SK-N-SH (cell line): Measurements from ENCODE around the gene CCL26. TPM values are rescaled to one million over a fixed set of nuclear protein-coding genes. Genes with fewer than 3 reads are reported as not detected.

Experiments used
- CTCF ChIA-PET: fragments of 300-600, 350-600 bp; formaldehyde crosslinking; extraction: SDS; loops from one replicate; lab custom pipeline; 2021; lab: Yijun Ruan, JAX
- POLR2A ChIA-PET: fragments of 350-600 bp; sonication (Branson Sonifier 250); formaldehyde crosslinking; extraction: SDS; loops from one replicate; lab custom pipeline; 2020; ENCODE audit warnings: antibody characterized with exemption, inconsistent platforms; lab: Yijun Ruan, JAX
- DNase-seq: peaks from one replicate; pipeline ENCODE4 v3.0.0; 2012
- H2AFZ ChIP-seq: fragments of 200-600 bp; sonication (generic); 2 replicates; pipeline ENCODE4 v1.8.1; 2016; ENCODE audit warnings: antibody characterized with exemption, mild to moderate bottlenecking, low read depth
- H3F3A ChIP-seq: fragments of 200-600 bp; sonication (generic); replicated peaks from 2 replicates; pipeline ENCODE3; 2016; ENCODE audit warnings: antibody characterized with exemption, mild to moderate bottlenecking; ENCODE audit not compliant: insufficient read depth
- H3K27ac ChIP-seq, 2 experiments: fragments of 200-500 bp in 1 of 2; fragments of 200-600 bp in 1 of 2; sonication (Bioruptor generic) in 1 of 2; sonication (generic), shearing (Covaris generic) in 1 of 2; 2 replicates each; pipeline versions ENCODE4 v1.5.1 to v1.6.1; 2014 to 2016; ENCODE audit warnings: low read depth in 2 of 2, inconsistent platforms in 1 of 2, low read length in 1 of 2, mild to moderate bottlenecking in 1 of 2, mixed read lengths in 1 of 2
- H3K27me3 ChIP-seq: fragments of 200-600 bp; sonication (generic), shearing (Covaris generic); 2 replicates; pipeline ENCODE4 v1.6.1; 2016; ENCODE audit warnings: mixed run types; ENCODE audit not compliant: insufficient read depth
- H3K36me3 ChIP-seq, 2 experiments: fragments of 200-500 bp in 1 of 2; fragments of 200-600 bp in 1 of 2; sonication (Bioruptor generic) in 1 of 2; sonication (generic) in 1 of 2; replicated peaks in 1 of 2; 2 replicates each; pipeline versions ENCODE3 to v1.5.1; 2014 to 2016; ENCODE audit warnings: low read length in 1 of 2, mild to moderate bottlenecking in 1 of 2; ENCODE audit not compliant: insufficient read depth in 2 of 2, control insufficient read depth in 1 of 2
- H3K4me1 ChIP-seq, 2 experiments: fragments of 200-500 bp in 1 of 2; fragments of 200-600 bp in 1 of 2; sonication (Bioruptor generic) in 1 of 2; sonication (generic), shearing (Covaris generic) in 1 of 2; 2 replicates each; pipeline versions ENCODE4 v1.5.1 to v1.6.1; 2014 to 2016; ENCODE audit warnings: low read depth in 1 of 2, low read length in 1 of 2, mixed run types in 1 of 2; ENCODE audit not compliant: insufficient read depth in 2 of 2, control insufficient read depth in 1 of 2
- H3K4me2 ChIP-seq: fragments of 200-600 bp; sonication (generic), shearing (Covaris generic); 2 replicates; pipeline ENCODE4 v1.6.1; 2017; ENCODE audit warnings: mixed run types
- H3K4me3 ChIP-seq, 2 experiments: fragments of 200-500 bp in 1 of 2; fragments of 200-600 bp in 1 of 2; sonication (Bioruptor generic) in 1 of 2; sonication (generic), shearing (Covaris generic) in 1 of 2; 2 replicates each; pipeline versions ENCODE4 v1.5.1 to v1.8.1; 2014 to 2016; ENCODE audit warnings: low read depth in 2 of 2, inconsistent platforms in 1 of 2, low read length in 1 of 2, mild to moderate bottlenecking in 1 of 2, mixed read lengths in 1 of 2, moderate library complexity in 1 of 2
- H3K79me2 ChIP-seq: fragments of 200-600 bp; sonication (generic); 2 replicates; pipeline ENCODE4 v1.8.1; 2017; ENCODE audit warnings: mild to moderate bottlenecking; ENCODE audit not compliant: insufficient read depth
- H3K9ac ChIP-seq: fragments of 200-600 bp; sonication (generic); 2 replicates; pipeline ENCODE4 v1.6.1; 2017; ENCODE audit warnings: mixed run types
- H3K9me2 ChIP-seq: fragments of 200-600 bp; sonication (generic); 2 replicates; pipeline ENCODE4 v1.6.1; 2017; ENCODE audit warnings: mixed run types
- H3K9me3 ChIP-seq: fragments of 200-600 bp; sonication (generic); 2 replicates; pipeline ENCODE4 v1.6.1; 2017; ENCODE audit warnings: mixed run types, mild to moderate bottlenecking, moderate library complexity
- H4K20me1 ChIP-seq: fragments of 200-600 bp; sonication (generic); 2 replicates; pipeline ENCODE4 v1.6.1; 2017; ENCODE audit warnings: mild to moderate bottlenecking, mixed run types; ENCODE audit not compliant: insufficient read depth
- CHD2 ChIP-seq: fragments of 150-350 bp; IDR thresholded peaks from 2 replicates; pipeline ENCODE4 v1.6.1; 2018; ENCODE audit warnings: low read length; ENCODE audit not compliant: partially characterized antibody
- FOSL2 ChIP-seq: IDR thresholded peaks from 2 replicates; pipeline ENCODE4 v1.4.0; 2012; ENCODE audit warnings: low read depth, mild to moderate bottlenecking, moderate library complexity, borderline replicate concordance
- FOXJ3 ChIP-seq: sonication (generic); formaldehyde crosslinking; IDR thresholded peaks from 2 replicates; pipeline ENCODE4 v1.5.1; 2020; ENCODE audit warnings: mild to moderate bottlenecking, missing genetic modification reagents
- FOXM1 ChIP-seq: IDR thresholded peaks from 2 replicates; pipeline ENCODE4 v1.4.0; 2012; ENCODE audit warnings: low read depth, mild to moderate bottlenecking
- GABPA ChIP-seq: IDR thresholded peaks from 2 replicates; pipeline ENCODE4 v1.4.0; 2012; ENCODE audit warnings: low read depth, mild to moderate bottlenecking
- GATA2 ChIP-seq: sonication (generic); formaldehyde crosslinking; IDR thresholded peaks from 2 replicates; pipeline ENCODE4 v1.5.0; 2020; ENCODE audit warnings: mild to moderate bottlenecking, missing genetic modification reagents
- MAX ChIP-seq: IDR thresholded peaks from 2 replicates; pipeline ENCODE4 v1.4.0; 2012; ENCODE audit warnings: low read depth
- MEF2A ChIP-seq: IDR thresholded peaks from 2 replicates; pipeline ENCODE4 v1.4.0; 2012; ENCODE audit warnings: low read depth, borderline replicate concordance
- MXI1 ChIP-seq: IDR thresholded peaks from 2 replicates; pipeline ENCODE4 v1.6.1; 2012; ENCODE audit warnings: mild to moderate bottlenecking, low read depth, low read length, improper control_type of control experiment
- NFIC ChIP-seq: IDR thresholded peaks from 2 replicates; pipeline ENCODE4 v1.4.0; 2012; ENCODE audit warnings: borderline replicate concordance
- NRF1 ChIP-seq: IDR thresholded peaks from 2 replicates; pipeline ENCODE4 v1.6.1; 2012; ENCODE audit warnings: low read depth, mild to moderate bottlenecking, low read length
- PBX3 ChIP-seq: IDR thresholded peaks from 2 replicates; pipeline ENCODE4; 2012
- RAD21 ChIP-seq: IDR thresholded peaks from 2 replicates; pipeline ENCODE4 v1.6.1; 2012; ENCODE audit warnings: mild to moderate bottlenecking, low read length
- RCOR1 ChIP-seq: fragments of 150-350 bp; IDR thresholded peaks from 2 replicates; pipeline ENCODE4 v1.6.1; 2017; ENCODE audit warnings: antibody characterized with exemption, low read length
- RFX5 ChIP-seq: IDR thresholded peaks from 2 replicates; pipeline ENCODE4 v1.6.1; 2012; ENCODE audit warnings: mild to moderate bottlenecking, improper control_type of control experiment, low read length
- SIN3A ChIP-seq: IDR thresholded peaks from 2 replicates; pipeline ENCODE4 v1.6.1; 2012; ENCODE audit warnings: low read depth, mild to moderate bottlenecking, low read length, moderate library complexity, borderline replicate concordance
- TAF1 ChIP-seq: IDR thresholded peaks from 2 replicates; pipeline ENCODE4 v1.6.1; 2012; ENCODE audit warnings: low read depth, mild to moderate bottlenecking, low read length, moderate library complexity, borderline replicate concordance
- TCF12 ChIP-seq: IDR thresholded peaks from 2 replicates; pipeline ENCODE4 v1.4.0; 2012
- TEAD4 ChIP-seq: IDR thresholded peaks from 2 replicates; pipeline ENCODE4 v1.4.0; 2012; ENCODE audit warnings: mild to moderate bottlenecking, borderline replicate concordance; ENCODE audit not compliant: insufficient read depth
- YY1 ChIP-seq: IDR thresholded peaks from 2 replicates; pipeline ENCODE4 v1.4.0; 2012; ENCODE audit warnings: low read depth, mild to moderate bottlenecking
- ZBTB33 ChIP-seq: IDR thresholded peaks from 2 replicates; pipeline ENCODE4 v1.4.0; 2012; ENCODE audit warnings: low read depth, borderline replicate concordance
- WGBS: methylation state at CpG from one replicate; pipeline ENCODE4 v1.1.6; 2017; ENCODE audit warnings: low lambda C conversion rate; 5-methylcytosine and 5-hydroxymethylcytosine counted together
- polyA plus RNA-seq, 3 experiments: library from polyadenylated mRNA; depleted of rRNA; stranded (reverse); fragments of >200 nt; gene quantifications; 2 replicates each; pipeline ENCODE4 v1.2.3, GENCODE V29; 2012
- TF ChIP-seq, protein P1 (sequence below): IDR thresholded peaks from 2 replicates; pipeline ENCODE4 v1.6.1; 2012; ENCODE audit warnings: mild to moderate bottlenecking, low read depth, low read length, moderate library complexity

The CCL26 gene
- polyA plus RNA-seq, 1 of the 3 experiments (the other 2 are of a cell fraction): not detected

DNA sequence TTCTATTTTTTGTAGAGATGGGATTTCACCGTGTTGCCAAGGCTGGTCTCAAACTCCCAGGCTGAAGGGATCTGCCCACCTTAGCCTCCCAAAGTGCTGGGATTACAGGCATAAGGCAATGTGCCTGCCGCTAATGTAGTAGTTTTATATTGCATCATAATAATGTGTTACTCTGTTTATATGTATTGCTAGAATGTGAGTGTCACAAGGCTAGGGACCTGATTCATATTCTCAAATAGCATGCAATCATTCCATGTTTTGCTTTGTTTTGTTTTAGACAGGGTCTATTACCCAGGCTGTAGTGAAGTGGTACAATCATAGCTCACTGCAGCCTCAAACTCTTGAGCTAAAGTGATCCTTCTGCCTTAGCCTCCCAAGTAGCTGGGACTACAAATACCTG, 13.5 kb downstream of the CCL26 start:
- Histone ChIP-seq H3K4me1 (no peaks in the 10 kb centered on the region), H3K36me3 (no peaks in the 10 kb centered on the region), H3K9ac (no peak overlapping the region), H4K20me1 (no peaks in the 10 kb centered on the region), H3F3A (no peaks in the 10 kb centered on the region), H2AFZ (no peak overlapping the region), H3K27ac (no peak overlapping the region), H3K79me2 (no peaks in the 10 kb centered on the region), H3K9me3 (no peaks in the 10 kb centered on the region), H3K27me3 (no peaks in the 10 kb centered on the region), H3K4me2 (no peak overlapping the region), H3K4me3 (no peak overlapping the region), H3K9me2 (no peaks in the 10 kb centered on the region)
- CTCF ChIA-PET: interaction anchor here (1.2 kb wide), 1 partner anchor 25 kb away, joined by 4 read pairs; no protein-coding TSS in a partner anchor
- POLR2A ChIA-PET: no interaction called here
- 49% methylated on average over 2 of the region's 2 CpGs for WGBS
- DNase-seq: no peak
- TF ChIP-seq SIN3A (no peak), MAX (no peak), NFIC (no peak), FOXM1 (no peak), RCOR1 (no peak), TEAD4 (no peak), YY1 (no peak), MEF2A (no peak), RAD21 (no peak), TCF12 (no peak), GABPA (no peak)

- H3K4me3 ChIP-seq: no peak overlapping the region
- H4K20me1 ChIP-seq: no peaks in the 10 kb centered on the region
- no peak for DNase-seq
- no peak overlapping the region for H3K9ac ChIP-seq
- ChIA-PET CTCF (interaction anchor here (1.0 to 1.2 kb wide), 3 partner anchors 19 to 263 kb away, joined by 3 to 4 read pairs (median 4); no protein-coding TSS in a partner anchor), POLR2A (no interaction called here)
- H3F3A ChIP-seq: no peaks in the 10 kb centered on the region
- no peaks in the 10 kb centered on the region for H3K79me2 ChIP-seq
- no peaks in the 10 kb centered on the region for H3K27me3 ChIP-seq
- 87% methylated on average over 7 of the region's 7 CpGs for WGBS
- H3K9me2 ChIP-seq: no peaks in the 10 kb centered on the region
- no peaks in the 10 kb centered on the region for H3K36me3 ChIP-seq
- H2AFZ ChIP-seq: no peak overlapping the region
- H3K4me2 ChIP-seq: no peak overlapping the region
- TF ChIP-seq RCOR1 (no peak), CHD2 (no peak), MAX (no peak), MXI1 (no peak), FOSL2 (no peak), FOXJ3 (CRISPR knock-in tag) (no peak), MEF2A (no peak), RAD21 (no peak), GATA2 (no peak), FOXM1 (no peak), SIN3A (no peak), RFX5 (no peak), TAF1 (no peak), PBX3 (no peak), ZBTB33 (no peak), NRF1 (no peak)
- TF ChIP-seq, protein P1, sequence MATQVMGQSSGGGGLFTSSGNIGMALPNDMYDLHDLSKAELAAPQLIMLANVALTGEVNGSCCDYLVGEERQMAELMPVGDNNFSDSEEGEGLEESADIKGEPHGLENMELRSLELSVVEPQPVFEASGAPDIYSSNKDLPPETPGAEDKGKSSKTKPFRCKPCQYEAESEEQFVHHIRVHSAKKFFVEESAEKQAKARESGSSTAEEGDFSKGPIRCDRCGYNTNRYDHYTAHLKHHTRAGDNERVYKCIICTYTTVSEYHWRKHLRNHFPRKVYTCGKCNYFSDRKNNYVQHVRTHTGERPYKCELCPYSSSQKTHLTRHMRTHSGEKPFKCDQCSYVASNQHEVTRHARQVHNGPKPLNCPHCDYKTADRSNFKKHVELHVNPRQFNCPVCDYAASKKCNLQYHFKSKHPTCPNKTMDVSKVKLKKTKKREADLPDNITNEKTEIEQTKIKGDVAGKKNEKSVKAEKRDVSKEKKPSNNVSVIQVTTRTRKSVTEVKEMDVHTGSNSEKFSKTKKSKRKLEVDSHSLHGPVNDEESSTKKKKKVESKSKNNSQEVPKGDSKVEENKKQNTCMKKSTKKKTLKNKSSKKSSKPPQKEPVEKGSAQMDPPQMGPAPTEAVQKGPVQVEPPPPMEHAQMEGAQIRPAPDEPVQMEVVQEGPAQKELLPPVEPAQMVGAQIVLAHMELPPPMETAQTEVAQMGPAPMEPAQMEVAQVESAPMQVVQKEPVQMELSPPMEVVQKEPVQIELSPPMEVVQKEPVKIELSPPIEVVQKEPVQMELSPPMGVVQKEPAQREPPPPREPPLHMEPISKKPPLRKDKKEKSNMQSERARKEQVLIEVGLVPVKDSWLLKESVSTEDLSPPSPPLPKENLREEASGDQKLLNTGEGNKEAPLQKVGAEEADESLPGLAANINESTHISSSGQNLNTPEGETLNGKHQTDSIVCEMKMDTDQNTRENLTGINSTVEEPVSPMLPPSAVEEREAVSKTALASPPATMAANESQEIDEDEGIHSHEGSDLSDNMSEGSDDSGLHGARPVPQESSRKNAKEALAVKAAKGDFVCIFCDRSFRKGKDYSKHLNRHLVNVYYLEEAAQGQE: no peak
- H3K9me3 ChIP-seq: no peaks in the 10 kb centered on the region
- H3K27ac ChIP-seq: no peak overlapping the region
- H3K4me1 ChIP-seq: no peaks in the 10 kb centered on the region
Observed at GRCh38 chr7:75757860-75758259, 14.2 kb downstream of the CCL26 start.
